HepG2 (cell line): ENCODE data around the gene CES2. TPM values are rescaled to one million over a fixed set of nuclear protein-coding genes. Genes with fewer than 3 reads are reported as not detected.

Experiments used
- ATAC-seq: fragments of 200-7000 bp; cut with Tn5 transposase; 3 replicates; pipeline ENCODE4 v1.9.1; 2020; ENCODE audit warnings: mild to moderate bottlenecking, moderate library complexity
- BruUV-seq: library from RNA; stranded (reverse); fragments of 400-500 nt; replicated peaks from 2 replicates; lab custom pipeline; 2021; lab: Mats Ljungman, UMichigan
- CTCF ChIA-PET: fragments of 300-600 bp; formaldehyde crosslinking; extraction: SDS; loops from one replicate; lab custom pipeline; 2021; ENCODE audit warnings: low total read pairs, inconsistent platforms, low intra/inter-chr PET ratio; lab: Yijun Ruan, JAX
- POLR2A ChIA-PET: fragments of 350-600 bp; sonication (Branson Sonifier 250); formaldehyde crosslinking; loops from one replicate; lab custom pipeline; 2020; ENCODE audit warnings: antibody characterized with exemption, inconsistent platforms; lab: Yijun Ruan, JAX
- DNase-seq: peaks from one replicate; pipeline ENCODE4 v3.0.0-alpha.2; 2015; ENCODE audit warnings: low spot score
- FAIRE-seq: peaks from 3 replicates; lab custom pipeline; 2011; peaks lifted over from hg19 to GRCh38; lab: Jason Lieb, UNC
- H2AFZ ChIP-seq: one replicate; pipeline ENCODE4 v1.6.1; 2011; ENCODE audit warnings: low read length, inconsistent platforms
- H3K27ac ChIP-seq: fragments of 300-600 bp; 3 replicates; pipeline ENCODE4 v1.8.0; 2011; ENCODE audit warnings: mixed run types, mild to moderate bottlenecking, mixed read lengths, low read length, inconsistent platforms; ENCODE audit not compliant: insufficient read depth; ENCODE audit errors: extremely low read length
- H3K27me3 ChIP-seq, 2 experiments: fragments of 200-600 bp in 1 of 2; 2 replicates in 1 of 2; 3 replicates in 1 of 2; pipeline versions ENCODE4 v1.6.0 to v1.8.0; 2011; ENCODE audit warnings: low read length in 2 of 2, mild to moderate bottlenecking in 2 of 2, moderate library complexity in 2 of 2, inconsistent platforms in 1 of 2; ENCODE audit not compliant: insufficient read depth in 2 of 2, control insufficient read depth in 1 of 2
- H3K36me3 ChIP-seq, 2 experiments: fragments of 200-600 bp in 1 of 2; replicated peaks in 1 of 2; 2 replicates in 1 of 2; 3 replicates in 1 of 2; pipeline versions ENCODE4 v1.5.1 to v1.8.0; 2011; ENCODE audit warnings: low read length in 2 of 2, inconsistent platforms in 1 of 2; ENCODE audit not compliant: insufficient read depth in 2 of 2, control insufficient read depth in 1 of 2
- H3K4me1 ChIP-seq: 2 replicates; pipeline ENCODE4 v1.5.1; 2012; ENCODE audit warnings: low read length, inconsistent platforms; ENCODE audit not compliant: insufficient read depth
- H3K4me2 ChIP-seq: 2 replicates; pipeline ENCODE4 v1.6.0; 2011; ENCODE audit warnings: low read depth, low read length, inconsistent platforms
- H3K4me3 ChIP-seq, 3 experiments: fragments of 200-600 bp in 1 of 3; sonication (generic), shearing (Covaris generic) in 1 of 3; replicated peaks in 1 of 3; 2 replicates each; pipeline ENCODE4 v1.5.1; 2011 to 2016; ENCODE audit warnings: low read length in 3 of 3, inconsistent platforms in 2 of 3, low read depth in 2 of 3, mild to moderate bottlenecking in 2 of 3, control low read depth in 1 of 3, mixed read lengths in 1 of 3; ENCODE audit not compliant: insufficient read depth in 1 of 3
- H3K79me2 ChIP-seq: one replicate; pipeline ENCODE4 v1.6.1; 2011; ENCODE audit warnings: low read length, inconsistent platforms; ENCODE audit not compliant: insufficient read depth
- H3K9ac ChIP-seq: 2 replicates; pipeline ENCODE4 v1.6.0; 2011; ENCODE audit warnings: mild to moderate bottlenecking, low read depth, low read length, inconsistent platforms; ENCODE audit not compliant: insufficient read depth
- H3K9me3 ChIP-seq: 2 replicates; pipeline ENCODE4 v1.5.1; 2012; ENCODE audit warnings: mild to moderate bottlenecking, low read length
- H4K20me1 ChIP-seq: 2 replicates; pipeline ENCODE4 v1.6.0; 2011; ENCODE audit warnings: inconsistent platforms, mild to moderate bottlenecking, low read length, moderate library complexity; ENCODE audit not compliant: insufficient read depth
- ATF1 ChIP-seq: IDR thresholded peaks from 2 replicates; pipeline ENCODE4 v1.6.1; 2016; ENCODE audit warnings: mild to moderate bottlenecking, control low read depth
- CSRNP1 ChIP-seq: sonication (generic); formaldehyde crosslinking; IDR thresholded peaks from 2 replicates; pipeline ENCODE4 v1.8.1; 2023; ENCODE audit warnings: mild to moderate bottlenecking, missing genetic modification reagents
- EZH2 ChIP-seq: conservative IDR thresholded peaks from 2 replicates; pipeline ENCODE4 v1.6.1; 2012; ENCODE audit warnings: mild to moderate bottlenecking, low read depth, low read length, moderate library complexity
- FOXM1 ChIP-seq: sonication (generic); formaldehyde crosslinking; IDR thresholded peaks from 2 replicates; pipeline ENCODE4 v1.5.0; 2020; ENCODE audit warnings: missing genetic modification reagents
- HDAC6 ChIP-seq: fragments of 200-600 bp; sonication (generic); IDR thresholded peaks from 2 replicates; pipeline ENCODE4 v1.7.0; 2017; ENCODE audit warnings: mild to moderate bottlenecking, antibody characterized with exemption, low read length, low read depth
- IRF2 ChIP-seq: IDR thresholded peaks from 2 replicates; pipeline ENCODE4 v1.6.1; 2018; ENCODE audit warnings: missing genetic modification reagents, missing compliant biosample characterization
- NR2F1 ChIP-seq, 2 experiments: fragments of 450-650 bp in 1 of 2; formaldehyde crosslinking in 1 of 2; IDR thresholded peaks; 2 replicates each; pipeline versions ENCODE4 v1.5.0 to v1.6.1; 2016 to 2020; ENCODE audit warnings: mild to moderate bottlenecking in 1 of 2, missing compliant biosample characterization in 1 of 2, missing genetic modification reagents in 1 of 2, moderate library complexity in 1 of 2
- PHF21A ChIP-seq: sonication (generic); formaldehyde crosslinking; IDR thresholded peaks from 2 replicates; pipeline ENCODE4 v1.5.0; 2020; ENCODE audit warnings: mild to moderate bottlenecking, missing genetic modification reagents
- STAT5B ChIP-seq: sonication (generic); formaldehyde crosslinking; IDR thresholded peaks from 2 replicates; pipeline ENCODE4 v1.4.0; 2020; ENCODE audit warnings: missing genetic modification reagents
- TBX2 ChIP-seq: sonication (generic); formaldehyde crosslinking; IDR thresholded peaks from 2 replicates; pipeline ENCODE4 v1.5.0; 2020; ENCODE audit warnings: missing genetic modification reagents, mild to moderate bottlenecking, borderline replicate concordance
- ZNF17 ChIP-seq: sonication (generic); formaldehyde crosslinking; IDR thresholded peaks from 2 replicates; pipeline ENCODE4 v1.5.0; 2020; ENCODE audit warnings: mild to moderate bottlenecking, missing genetic modification reagents
- WGBS: methylation state at CpG from one replicate; pipeline ENCODE4 v1.1.6; 2017; ENCODE audit warnings: low lambda C conversion rate; 5-methylcytosine and 5-hydroxymethylcytosine counted together
- in situ Hi-C: cut with HindIII; loops from 2 replicates; pipeline ENCODE4 v1.10.0; 2017; ENCODE audit warnings: low pct_unique_long_range_greater_than_20kb; ENCODE audit not compliant: extremely low pct_ligation_motif_present
- intact Hi-C: fragments of 100-400 bp; cut with micrococcal nuclease; formaldehyde crosslinking; loops from one replicate; pipeline ENCODE4 v1.10.0; 2022; ENCODE audit not compliant: unreplicated experiment
- polyA plus RNA-seq, 8 experiments: library from polyadenylated mRNA; depleted of rRNA in 3 of 8; stranded (reverse) in 7 of 8; unstranded in 1 of 8; fragments of >200 nt; fragmentation: Illumina TruSeq in 4 of 8; extraction: Trizol in 4 of 8; gene quantifications; 2 replicates each; pipeline versions ENCODE4 v1.2.1 to v1.2.3, GENCODE V29; 2011 to 2016; ENCODE audit warnings: low read depth in 4 of 8, missing spikeins in 1 of 8, mixed read lengths in 1 of 8; ENCODE audit not compliant: insufficient read depth in 1 of 8
- total RNA-seq, 5 experiments: library from RNA; depleted of rRNA; stranded (reverse); fragments of >200 nt; fragmentation: Illumina TruSeq; extraction: Trizol; gene quantifications; 2 replicates each; pipeline ENCODE4 v1.2.3, GENCODE V29; 2016; ENCODE audit warnings: low read depth in 1 of 5
- TF ChIP-seq, protein P1 (sequence below): sonication (generic); formaldehyde crosslinking; IDR thresholded peaks from 2 replicates; pipeline ENCODE4 v1.5.1; 2020; ENCODE audit warnings: missing genetic modification reagents, mild to moderate bottlenecking, borderline replicate concordance

Gene CES2
- total and polyA plus RNA-seq, 2 of the 13 experiments (the other 11 are each of a cell fraction or from before 2014, with no cell fraction given), result 50.6 to 63.8 TPM

DNA sequence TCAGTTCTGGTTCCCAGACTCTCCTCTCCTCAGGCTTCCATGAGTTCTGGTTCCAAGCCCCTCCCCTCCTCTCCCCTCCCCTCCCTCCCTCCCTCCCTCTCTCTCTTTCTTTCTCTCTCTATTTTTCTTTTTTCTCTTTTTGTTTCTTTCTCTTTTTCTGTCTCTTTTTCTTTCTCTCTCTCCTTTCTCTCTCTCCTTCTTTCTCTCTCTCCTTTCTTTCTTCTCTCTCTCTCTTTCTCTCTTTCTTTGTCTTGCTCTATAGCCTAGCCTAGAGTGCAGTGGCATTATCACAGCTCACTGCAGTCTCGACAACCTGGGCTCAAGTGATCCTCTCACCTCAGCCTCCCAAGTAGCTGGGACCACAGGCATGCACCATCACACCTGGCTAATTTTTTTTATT, 25.0 kb downstream of the CES2 start:
- Histone ChIP-seq H3K4me1 (peaks cover 64% of the 10 kb centered on the region), H3K27me3 (0 out of 5 replicates have a peak, but pooled peaks cover 0 to 3% of the 10 kb centered on the region in 2 experiments), H3K9me3 (no peaks in the 10 kb centered on the region), H3K4me3 (no peak overlapping the region), H4K20me1 (no peaks in the 10 kb centered on the region), H3K9ac (no peak overlapping the region), H3K36me3 (no peaks in the 10 kb centered on the region), H3K4me2 (no peak overlapping the region), H3K27ac (no peak overlapping the region), H3K79me2 (no peaks in the 10 kb centered on the region), H2AFZ (no peak overlapping the region)
- FAIRE-seq (no peak), DNase-seq (no peak), ATAC-seq (no peak)
- BruUV-seq, result no TSS peak
- 86% methylated on average over 1 of the region's 1 CpG for WGBS
- intact Hi-C loops, result no loop called here
- ChIA-PET POLR2A (interaction anchor here (0.8 to 1.1 kb wide), 2 partner anchors 56 to 58 kb away, joined by 3 to 4 read pairs; no protein-coding TSS in a partner anchor), CTCF (interaction anchor here (0.7 to 1.5 kb wide), 3 partner anchors 13 to 144 kb away, joined by 3 to 6 read pairs (median 3); no protein-coding TSS in a partner anchor)
- in situ Hi-C loops, result no loop called here
- TF ChIP-seq TBX2, result no peak
- TF ChIP-seq, protein P1, sequence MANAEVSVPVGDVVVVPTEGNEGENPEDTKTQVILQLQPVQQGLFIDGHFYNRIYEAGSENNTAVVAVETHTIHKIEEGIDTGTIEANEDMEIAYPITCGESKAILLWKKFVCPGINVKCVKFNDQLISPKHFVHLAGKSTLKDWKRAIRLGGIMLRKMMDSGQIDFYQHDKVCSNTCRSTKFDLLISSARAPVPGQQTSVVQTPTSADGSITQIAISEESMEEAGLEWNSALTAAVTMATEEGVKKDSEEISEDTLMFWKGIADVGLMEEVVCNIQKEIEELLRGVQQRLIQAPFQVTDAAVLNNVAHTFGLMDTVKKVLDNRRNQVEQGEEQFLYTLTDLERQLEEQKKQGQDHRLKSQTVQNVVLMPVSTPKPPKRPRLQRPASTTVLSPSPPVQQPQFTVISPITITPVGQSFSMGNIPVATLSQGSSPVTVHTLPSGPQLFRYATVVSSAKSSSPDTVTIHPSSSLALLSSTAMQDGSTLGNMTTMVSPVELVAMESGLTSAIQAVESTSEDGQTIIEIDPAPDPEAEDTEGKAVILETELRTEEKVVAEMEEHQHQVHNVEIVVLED (CRISPR knock-in tag), result no peak
- no peak for TF ChIP-seq IRF2 (CRISPR knock-in tag)
- no peak for TF ChIP-seq STAT5B
- no peak for TF ChIP-seq FOXM1 (CRISPR knock-in tag)
- no peak for TF ChIP-seq EZH2
- no peak for TF ChIP-seq NR2F1 (CRISPR knock-in tag; IDR thresholded peaks at IDR 0.05)
- TF ChIP-seq HDAC6, result no peak
- no peak for TF ChIP-seq ATF1 (CRISPR knock-in tag)
- no peak for TF ChIP-seq CSRNP1 (CRISPR knock-in tag)
- TF ChIP-seq ZNF17 (CRISPR knock-in tag), result no peak
- TF ChIP-seq PHF21A (CRISPR knock-in tag), result no peak
